OCI-LY7 (cell line): Measurements from ENCODE around the gene MAN2C1.

Source experiments
- CTCF ChIP-seq: fragments of 200-600 bp; sonication (generic); conservative IDR thresholded peaks from 2 replicates; pipeline ENCODE4 v1.5.1; 2014; ENCODE audit warnings: mild to moderate bottlenecking, antibody characterized with exemption, low read length, moderate library complexity, mixed read lengths
- EZH2phosphoT487 ChIP-seq: fragments of 200-600 bp; sonication (generic); IDR thresholded peaks from 2 replicates; pipeline ENCODE4 v1.6.1; 2018; ENCODE audit warnings: low read depth, borderline replicate concordance, mild to moderate bottlenecking, mixed run types, antibody characterized with exemption, low read length, moderate library complexity, mixed read lengths

GRCh38 chr15:75357976-75358673 is 10.3 kb downstream of the MAN2C1 start:
- TF ChIP-seq CTCF: no peak
- TF ChIP-seq EZH2phosphoT487: no peak
